ENCODE measurements around the gene ARHGAP11A. TPM values are rescaled to one million over a fixed set of nuclear protein-coding genes. Genes with fewer than 3 reads are reported as not detected.

ARHGAP11A gene
- total and polyA plus RNA-seq, 2 of the 8 experiments (the other 6 are each of a cell fraction or from before 2014, with no cell fraction given) = 8.1 to 112 TPM

DNA sequence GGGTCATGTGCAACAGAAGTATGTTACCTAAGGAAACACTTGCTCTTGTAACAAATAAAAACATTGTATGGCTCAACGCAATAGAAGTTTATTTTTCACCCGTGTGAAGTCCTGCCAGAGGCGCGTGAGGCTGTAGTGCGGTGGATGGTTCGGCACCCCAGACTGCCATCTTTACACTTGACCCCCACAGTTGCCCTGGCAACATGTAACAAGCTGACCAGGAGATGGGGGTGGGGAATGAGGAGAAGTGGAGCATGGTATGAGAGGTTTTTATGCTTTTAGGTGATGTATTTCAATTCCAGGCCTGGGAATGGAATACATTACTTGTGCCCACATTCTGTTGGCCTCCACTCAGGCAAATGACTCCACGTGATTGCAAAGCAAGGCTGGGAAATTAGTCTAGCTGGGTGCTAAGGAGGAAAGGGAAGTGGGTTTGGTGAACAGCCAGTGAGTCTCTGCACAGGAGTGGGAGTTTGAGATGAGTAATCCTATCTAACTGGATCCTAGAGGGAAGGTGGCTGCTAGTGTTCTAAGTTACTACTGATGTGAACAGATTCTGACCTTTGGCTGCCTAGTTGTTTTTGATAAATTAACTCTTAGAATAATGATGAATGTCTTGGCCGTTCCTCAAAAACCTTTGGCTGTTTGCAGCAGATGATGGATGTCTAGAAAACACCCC is 68.7 kb downstream of the ARHGAP11A start:
- Histone ChIP-seq H3K18ac (ENCODE audit: extremely low read depth, low read length) (no peak overlapping the region), H3K56ac (replicated peaks; ENCODE audit: insufficient read length, low read depth, low read length) (no peak overlapping the region), H3K9me3 (ENCODE audit: insufficient read depth in 2 of 2, low read depth in 1 of 2, low read length in 1 of 2) (no peaks in the 10 kb centered on the region), H3K79me2 (ENCODE audit: control insufficient read depth in 1 of 2, insufficient read depth in 2 of 2, low read length in 2 of 2) (no peaks in the 10 kb centered on the region), H3K4me1 (replicated peaks in 1 of 4; ENCODE audit: control insufficient read depth in 3 of 4, insufficient read depth in 4 of 4, low read length in 3 of 4) (no peaks in the 10 kb centered on the region; a peak in 1 of 7 replicates), H3K14ac (ENCODE audit: insufficient read length) (no peak overlapping the region), H4K8ac (ENCODE audit: extremely low read depth, insufficient read depth, low read length) (no peak overlapping the region), H2BK120ac (replicated peaks; ENCODE audit: low read depth, low read length) (no peak overlapping the region), H2BK5ac (ENCODE audit: low read depth, low read length) (no peak overlapping the region), H3K27me3 (replicated peaks in 1 of 4; ENCODE audit: control insufficient read depth in 3 of 4, extremely low read depth in 1 of 4, insufficient read depth in 3 of 4, low read length in 3 of 4) (no peaks in the 10 kb centered on the region), H3K27ac (ENCODE audit: low read depth, low read length) (no peak overlapping the region), H3K4me2 (ENCODE audit: insufficient read depth in 1 of 2, low read depth in 2 of 2, low read length in 2 of 2) (no peak overlapping the region), H2BK12ac (ENCODE audit: low read depth, low read length) (no peak overlapping the region), H3K36me3 (ENCODE audit: control insufficient read depth in 2 of 4, insufficient read depth in 4 of 4, low read length in 3 of 4) (no peaks in the 10 kb centered on the region), H4K91ac (replicated peaks; ENCODE audit: insufficient read length, low read length) (no peak overlapping the region), H2BK15ac (ENCODE audit: low read length) (no peak overlapping the region), H3K4me3 (ENCODE audit: extremely low read depth in 1 of 4, insufficient read depth in 2 of 4, low read depth in 3 of 4, low read length in 4 of 4) (no peak overlapping the region), H2AK5ac (ENCODE audit: low read depth, low read length) (no peak overlapping the region), H3K79me1 (ENCODE audit: low read depth, low read length) (no peaks in the 10 kb centered on the region), H3K4ac (replicated peaks; ENCODE audit: insufficient read length, low read depth, low read length) (peak overlapping the region; percentile 19), H4K20me1 (replicated peaks in 1 of 2; ENCODE audit: control insufficient read depth in 1 of 2, insufficient read depth in 2 of 2, low read length in 2 of 2) (no peaks in the 10 kb centered on the region), H2AFZ (ENCODE audit: low read length) (no peak overlapping the region), H3K23ac (ENCODE audit: insufficient read length) (no peak overlapping the region), H3K23me2 (ENCODE audit: low read depth, low read length) (no peaks in the 10 kb centered on the region), H2BK20ac (ENCODE audit: low read length) (no peak overlapping the region), H4K5ac (ENCODE audit: insufficient read length, low read depth, low read length) (no peak overlapping the region), H3K9ac (replicated peaks in 1 of 4; ENCODE audit: extremely low read depth in 1 of 4, low read depth in 3 of 4, low read length in 3 of 4) (no peak overlapping the region)
- ChIA-PET POLR2A (ENCODE audit: partially characterized antibody) (interaction anchor here (1.0 kb wide), 1 partner anchor 9 kb away, joined by 4 read pairs; no protein-coding TSS in a partner anchor), CTCF (ENCODE audit: partially characterized antibody) (interaction anchor here (1.3 to 2.0 kb wide), 3 partner anchors 8 to 30 kb away, joined by 3 to 6 read pairs (median 5); no protein-coding TSS in a partner anchor)
- TF ChIP-seq BRCA1 (IDR thresholded peaks at IDR 0.05; ENCODE audit: low read depth, low read length) (no peak), TBP (IDR thresholded peaks at IDR 0.05; ENCODE audit: low read depth, low read length) (no peak), SRF (IDR thresholded peaks at IDR 0.05; ENCODE audit: low read depth, low read length) (no peak), BACH1 (IDR thresholded peaks at IDR 0.05; ENCODE audit: low read length) (no peak), HDAC6 (IDR thresholded peaks at IDR 0.05; ENCODE audit: low read depth, low read length) (no peak)
- FAIRE-seq (no peak), DNase-seq (ENCODE audit: low read depth in 1 of 2, low spot score in 2 of 2) (no peak)
- WGBS, 2 experiments (ENCODE audit: extremely low coverage in 1 of 2, insufficient coverage in 1 of 2, insufficient read length in 1 of 2, insufficient replicate concordance in 2 of 2, low coverage in 1 of 2, low lambda C conversion rate in 2 of 2, missing lambda C conversion rate in 1 of 2) = 91% methylated on average over 8 of the region's 8 CpGs; no CpG with 5 or more reads in 1 of the 2 experiments
